SK-N-SH (cell line): Measurements from ENCODE around the gene FRMD3. TPM values are rescaled to one million over a fixed set of nuclear protein-coding genes. Genes with fewer than 3 reads are reported as not detected.

Experiments used
- CTCF ChIA-PET: fragments of 300-600, 350-600 bp; formaldehyde crosslinking; extraction: SDS; loops from one replicate; lab custom pipeline; 2021; lab: Yijun Ruan, JAX
- POLR2A ChIA-PET: fragments of 350-600 bp; sonication (Branson Sonifier 250); formaldehyde crosslinking; extraction: SDS; loops from one replicate; lab custom pipeline; 2020; ENCODE audit warnings: antibody characterized with exemption, inconsistent platforms; lab: Yijun Ruan, JAX
- DNase-seq: peaks from one replicate; pipeline ENCODE4 v3.0.0; 2012
- H2AFZ ChIP-seq: fragments of 200-600 bp; sonication (generic); 2 replicates; pipeline ENCODE4 v1.8.1; 2016; ENCODE audit warnings: antibody characterized with exemption, mild to moderate bottlenecking, low read depth
- H3F3A ChIP-seq: fragments of 200-600 bp; sonication (generic); replicated peaks from 2 replicates; pipeline ENCODE3; 2016; ENCODE audit warnings: antibody characterized with exemption, mild to moderate bottlenecking; ENCODE audit not compliant: insufficient read depth
- H3K27ac ChIP-seq, 2 experiments: fragments of 200-500 bp in 1 of 2; fragments of 200-600 bp in 1 of 2; sonication (Bioruptor generic) in 1 of 2; sonication (generic), shearing (Covaris generic) in 1 of 2; 2 replicates each; pipeline versions ENCODE4 v1.5.1 to v1.6.1; 2014 to 2016; ENCODE audit warnings: low read depth in 2 of 2, inconsistent platforms in 1 of 2, low read length in 1 of 2, mild to moderate bottlenecking in 1 of 2, mixed read lengths in 1 of 2
- H3K27me3 ChIP-seq: fragments of 200-600 bp; sonication (generic), shearing (Covaris generic); 2 replicates; pipeline ENCODE4 v1.6.1; 2016; ENCODE audit warnings: mixed run types; ENCODE audit not compliant: insufficient read depth
- H3K36me3 ChIP-seq, 2 experiments: fragments of 200-500 bp in 1 of 2; fragments of 200-600 bp in 1 of 2; sonication (Bioruptor generic) in 1 of 2; sonication (generic) in 1 of 2; replicated peaks in 1 of 2; 2 replicates each; pipeline versions ENCODE3 to v1.5.1; 2014 to 2016; ENCODE audit warnings: low read length in 1 of 2, mild to moderate bottlenecking in 1 of 2; ENCODE audit not compliant: insufficient read depth in 2 of 2, control insufficient read depth in 1 of 2
- H3K4me1 ChIP-seq, 2 experiments: fragments of 200-500 bp in 1 of 2; fragments of 200-600 bp in 1 of 2; sonication (Bioruptor generic) in 1 of 2; sonication (generic), shearing (Covaris generic) in 1 of 2; 2 replicates each; pipeline versions ENCODE4 v1.5.1 to v1.6.1; 2014 to 2016; ENCODE audit warnings: low read depth in 1 of 2, low read length in 1 of 2, mixed run types in 1 of 2; ENCODE audit not compliant: insufficient read depth in 2 of 2, control insufficient read depth in 1 of 2
- H3K4me2 ChIP-seq: fragments of 200-600 bp; sonication (generic), shearing (Covaris generic); 2 replicates; pipeline ENCODE4 v1.6.1; 2017; ENCODE audit warnings: mixed run types
- H3K4me3 ChIP-seq, 2 experiments: fragments of 200-500 bp in 1 of 2; fragments of 200-600 bp in 1 of 2; sonication (Bioruptor generic) in 1 of 2; sonication (generic), shearing (Covaris generic) in 1 of 2; 2 replicates each; pipeline versions ENCODE4 v1.5.1 to v1.8.1; 2014 to 2016; ENCODE audit warnings: low read depth in 2 of 2, inconsistent platforms in 1 of 2, low read length in 1 of 2, mild to moderate bottlenecking in 1 of 2, mixed read lengths in 1 of 2, moderate library complexity in 1 of 2
- H3K79me2 ChIP-seq: fragments of 200-600 bp; sonication (generic); 2 replicates; pipeline ENCODE4 v1.8.1; 2017; ENCODE audit warnings: mild to moderate bottlenecking; ENCODE audit not compliant: insufficient read depth
- H3K9ac ChIP-seq: fragments of 200-600 bp; sonication (generic); 2 replicates; pipeline ENCODE4 v1.6.1; 2017; ENCODE audit warnings: mixed run types
- H3K9me2 ChIP-seq: fragments of 200-600 bp; sonication (generic); 2 replicates; pipeline ENCODE4 v1.6.1; 2017; ENCODE audit warnings: mixed run types
- H3K9me3 ChIP-seq: fragments of 200-600 bp; sonication (generic); 2 replicates; pipeline ENCODE4 v1.6.1; 2017; ENCODE audit warnings: mixed run types, mild to moderate bottlenecking, moderate library complexity
- H4K20me1 ChIP-seq: fragments of 200-600 bp; sonication (generic); 2 replicates; pipeline ENCODE4 v1.6.1; 2017; ENCODE audit warnings: mild to moderate bottlenecking, mixed run types; ENCODE audit not compliant: insufficient read depth
- CTCF ChIP-seq: fragments of 200-600 bp; sonication (generic); IDR thresholded peaks from 2 replicates; pipeline ENCODE4 v1.6.1; 2017; ENCODE audit warnings: antibody characterized with exemption, mild to moderate bottlenecking, moderate library complexity
- ELF1 ChIP-seq: IDR thresholded peaks from 2 replicates; pipeline ENCODE4 v1.4.0; 2012
- EZH2phosphoT487 ChIP-seq: fragments of 200-600 bp; sonication (generic); IDR thresholded peaks from 2 replicates; pipeline ENCODE4 v1.6.1; 2017; ENCODE audit warnings: low read depth, mixed run types, mild to moderate bottlenecking, antibody characterized with exemption, moderate library complexity, borderline replicate concordance
- FOXM1 ChIP-seq: IDR thresholded peaks from 2 replicates; pipeline ENCODE4 v1.4.0; 2012; ENCODE audit warnings: low read depth, mild to moderate bottlenecking
- GABPA ChIP-seq: IDR thresholded peaks from 2 replicates; pipeline ENCODE4 v1.4.0; 2012; ENCODE audit warnings: low read depth, mild to moderate bottlenecking
- GATA2 ChIP-seq: sonication (generic); formaldehyde crosslinking; IDR thresholded peaks from 2 replicates; pipeline ENCODE4 v1.5.0; 2020; ENCODE audit warnings: mild to moderate bottlenecking, missing genetic modification reagents
- MAX ChIP-seq: IDR thresholded peaks from 2 replicates; pipeline ENCODE4 v1.4.0; 2012; ENCODE audit warnings: low read depth
- MEF2A ChIP-seq: IDR thresholded peaks from 2 replicates; pipeline ENCODE4 v1.4.0; 2012; ENCODE audit warnings: low read depth, borderline replicate concordance
- MXI1 ChIP-seq: IDR thresholded peaks from 2 replicates; pipeline ENCODE4 v1.6.1; 2012; ENCODE audit warnings: mild to moderate bottlenecking, low read depth, low read length, improper control_type of control experiment
- NRF1 ChIP-seq: IDR thresholded peaks from 2 replicates; pipeline ENCODE4 v1.6.1; 2012; ENCODE audit warnings: low read depth, mild to moderate bottlenecking, low read length
- POLR2AphosphoS5 ChIP-seq: IDR thresholded peaks from 2 replicates; pipeline ENCODE4 v1.6.1; 2012; ENCODE audit warnings: low read depth, low read length
- RAD21 ChIP-seq: IDR thresholded peaks from 2 replicates; pipeline ENCODE4 v1.6.1; 2012; ENCODE audit warnings: mild to moderate bottlenecking, low read length
- RCOR1 ChIP-seq: fragments of 150-350 bp; IDR thresholded peaks from 2 replicates; pipeline ENCODE4 v1.6.1; 2017; ENCODE audit warnings: antibody characterized with exemption, low read length
- RXRA ChIP-seq: IDR thresholded peaks from 2 replicates; pipeline ENCODE4 v1.4.0; 2012; ENCODE audit warnings: low read depth, mild to moderate bottlenecking, borderline replicate concordance
- SIN3A ChIP-seq: IDR thresholded peaks from 2 replicates; pipeline ENCODE4 v1.6.1; 2012; ENCODE audit warnings: low read depth, mild to moderate bottlenecking, low read length, moderate library complexity, borderline replicate concordance
- TAF1 ChIP-seq: IDR thresholded peaks from 2 replicates; pipeline ENCODE4 v1.6.1; 2012; ENCODE audit warnings: low read depth, mild to moderate bottlenecking, low read length, moderate library complexity, borderline replicate concordance
- TCF12 ChIP-seq: IDR thresholded peaks from 2 replicates; pipeline ENCODE4 v1.4.0; 2012
- TEAD4 ChIP-seq: IDR thresholded peaks from 2 replicates; pipeline ENCODE4 v1.4.0; 2012; ENCODE audit warnings: mild to moderate bottlenecking, borderline replicate concordance; ENCODE audit not compliant: insufficient read depth
- USF1 ChIP-seq: IDR thresholded peaks from 2 replicates; pipeline ENCODE4 v1.4.0; 2012; ENCODE audit warnings: low read depth, borderline replicate concordance
- polyA plus RNA-seq, 3 experiments: library from polyadenylated mRNA; depleted of rRNA; stranded (reverse); fragments of >200 nt; gene quantifications; 2 replicates each; pipeline ENCODE4 v1.2.3, GENCODE V29; 2012
- TF ChIP-seq, protein P1 (sequence below): IDR thresholded peaks from 2 replicates; pipeline ENCODE4; 2012

Gene FRMD3
- polyA plus RNA-seq, 1 of the 3 experiments (the other 2 are of a cell fraction) = 0.89 TPM

- POLR2A ChIA-PET = no interaction called here
- H4K20me1 ChIP-seq = no peaks in the 10 kb centered on the region; the same call in 1 of the 2 replicates
- H3K9ac ChIP-seq = no peak overlapping the region
- no peak overlapping the region for H2AFZ ChIP-seq
- DNase-seq = no peak
- no peaks in the 10 kb centered on the region for H3K27me3 ChIP-seq
- H3K36me3 ChIP-seq = no peaks in the 10 kb centered on the region
- no peaks in the 10 kb centered on the region for H3F3A ChIP-seq
- H3K27ac ChIP-seq = no peak overlapping the region
- no peaks in the 10 kb centered on the region for H3K9me2 ChIP-seq
- no peak for TF ChIP-seq RAD21
- TF ChIP-seq, protein P1, sequence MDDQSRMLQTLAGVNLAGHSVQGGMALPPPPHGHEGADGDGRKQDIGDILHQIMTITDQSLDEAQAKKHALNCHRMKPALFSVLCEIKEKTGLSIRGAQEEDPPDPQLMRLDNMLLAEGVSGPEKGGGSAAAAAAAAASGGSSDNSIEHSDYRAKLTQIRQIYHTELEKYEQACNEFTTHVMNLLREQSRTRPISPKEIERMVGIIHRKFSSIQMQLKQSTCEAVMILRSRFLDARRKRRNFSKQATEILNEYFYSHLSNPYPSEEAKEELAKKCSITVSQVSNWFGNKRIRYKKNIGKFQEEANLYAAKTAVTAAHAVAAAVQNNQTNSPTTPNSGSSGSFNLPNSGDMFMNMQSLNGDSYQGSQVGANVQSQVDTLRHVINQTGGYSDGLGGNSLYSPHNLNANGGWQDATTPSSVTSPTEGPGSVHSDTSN = no peak
- TF ChIP-seq MAX = no peak
- no peak for TF ChIP-seq TAF1
- no peak for TF ChIP-seq GATA2
- no peak for TF ChIP-seq CTCF
- no peak for TF ChIP-seq EZH2phosphoT487
- TF ChIP-seq USF1 = no peak
- no peak for TF ChIP-seq TCF12
- TF ChIP-seq RXRA = no peak
- no peak for TF ChIP-seq SIN3A
- TF ChIP-seq ELF1 = no peak
- no peak for TF ChIP-seq MEF2A
- no peak for TF ChIP-seq POLR2AphosphoS5
- no peak for TF ChIP-seq NRF1
- TF ChIP-seq GABPA = no peak
- no peak for TF ChIP-seq MXI1
- no peak for TF ChIP-seq RCOR1
- TF ChIP-seq FOXM1 = no peak
- TF ChIP-seq TEAD4 = no peak
- TF ChIP-seq, all 33 proteins: peak for 0
- Histone ChIP-seq H3K4me2 (no peak overlapping the region), H3K4me3 (no peak overlapping the region), H3K79me2 (peaks cover 35% of the 10 kb centered on the region), H3K9me3 (no peaks in the 10 kb centered on the region), H3K4me1 (peaks cover 0 to 26% of the 10 kb centered on the region in 2 experiments; a peak in 2 of 4 replicates)
- CTCF ChIA-PET = interaction anchor here (0.6 kb wide), 1 partner anchor 85 kb away, joined by 3 read pairs; no protein-coding TSS in a partner anchor
Observed at GRCh38 chr9:83454076-83454475, 84.1 kb downstream of the FRMD3 start.
